Esophagus mucosa (tissue), 1 donor: Measurements from ENCODE around the gene ZNF521. TPM values are rescaled to one million over a fixed set of nuclear protein-coding genes. Genes with fewer than 3 reads are reported as not detected.

ENCODE experiments used
- ATAC-seq: fragments of 200-7000 bp; cut with Tn5 transposase; one replicate; pipeline ENCODE4 v1.9.1; 2020
- total RNA-seq: library from RNA; stranded (reverse); gene quantifications from one replicate; pipeline ENCODE4 v1.2.4, GENCODE V29; 2023
- donor health status: DM: yes; HTN: yes; CAD: no.

The ZNF521 gene
- total RNA-seq, 1 donor from 2014 or later, result 3.3 TPM

DNA sequence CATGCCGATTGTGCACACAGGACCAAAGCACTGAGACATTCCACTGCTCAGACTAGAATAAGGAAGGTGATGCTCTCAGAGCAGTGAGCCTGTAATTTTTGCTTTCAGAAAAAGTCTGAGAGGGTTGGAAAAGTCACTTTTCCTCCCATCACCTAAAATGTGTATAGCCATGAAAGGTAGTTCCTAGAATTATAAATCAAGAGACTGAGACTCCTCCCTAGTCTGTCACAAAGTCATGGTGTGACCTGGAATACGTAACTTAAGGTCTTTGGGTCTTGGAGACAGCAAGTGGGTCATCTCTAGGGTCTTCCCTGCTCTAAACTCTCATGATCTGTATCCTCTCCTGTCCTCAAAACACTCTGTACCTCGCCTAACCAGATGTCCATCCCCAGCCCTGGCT is 16.9 kb downstream of the ZNF521 start:
- ATAC-seq, result no peak

DNA sequence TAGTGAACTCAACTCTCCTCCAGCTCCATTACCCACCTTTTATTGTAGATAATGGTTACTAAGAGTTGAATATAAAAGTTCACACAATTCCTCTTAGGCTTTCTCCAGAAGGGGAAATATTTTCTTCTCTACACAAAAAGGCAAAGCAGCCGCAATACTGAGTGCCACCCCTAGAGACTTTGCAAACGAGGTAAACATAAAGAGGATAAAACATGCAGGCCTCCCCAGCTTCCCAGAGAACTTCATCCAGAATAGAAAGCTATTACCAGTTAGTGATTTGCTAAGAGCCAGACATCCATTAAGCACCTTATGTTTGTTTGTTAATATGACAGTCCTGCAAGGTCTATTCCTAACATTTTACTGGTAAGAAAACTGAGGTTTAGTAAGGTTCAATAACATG is 17.4 kb downstream of the ZNF521 start:
- ATAC-seq, result no peak

DNA sequence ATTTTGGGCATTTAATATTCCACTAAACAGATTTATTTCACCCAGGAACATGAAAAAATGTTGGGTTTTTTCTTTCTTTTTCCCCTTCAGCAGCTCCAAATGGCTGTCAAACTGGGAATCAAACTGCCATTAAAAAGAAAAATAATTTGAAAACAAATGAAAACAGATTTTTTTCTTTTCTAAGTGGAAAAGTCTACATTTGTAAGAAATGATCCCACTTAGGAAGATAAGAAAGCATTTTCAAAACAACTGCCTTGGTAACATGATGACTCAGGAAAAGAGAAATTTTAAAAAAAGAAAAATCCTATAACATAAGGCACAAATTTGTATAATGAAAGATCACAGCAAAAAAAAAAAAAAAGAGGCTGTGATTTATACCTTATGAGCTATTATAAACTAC is 20.0 kb downstream of the ZNF521 start:
- no peak for ATAC-seq

DNA sequence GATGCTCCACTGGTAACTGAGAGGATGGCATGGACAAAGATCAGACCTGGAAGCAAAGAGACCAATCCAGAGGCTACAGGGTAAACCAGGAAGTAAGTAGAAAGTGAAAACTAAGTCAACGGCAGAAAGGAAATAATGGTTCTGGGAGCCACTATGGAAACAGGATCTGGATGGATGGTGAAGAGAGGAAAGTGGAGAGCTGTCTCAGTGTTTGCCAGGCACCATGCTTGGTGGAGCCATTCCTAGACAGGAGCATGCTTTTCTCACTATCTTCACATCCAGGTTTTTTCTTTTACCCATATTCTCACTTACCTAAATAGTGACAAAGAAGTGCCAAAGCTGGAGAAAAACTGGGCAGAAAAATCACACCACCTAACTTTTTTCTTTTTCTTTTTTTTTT is 22.2 kb downstream of the ZNF521 start:
- ATAC-seq, result no peak

DNA sequence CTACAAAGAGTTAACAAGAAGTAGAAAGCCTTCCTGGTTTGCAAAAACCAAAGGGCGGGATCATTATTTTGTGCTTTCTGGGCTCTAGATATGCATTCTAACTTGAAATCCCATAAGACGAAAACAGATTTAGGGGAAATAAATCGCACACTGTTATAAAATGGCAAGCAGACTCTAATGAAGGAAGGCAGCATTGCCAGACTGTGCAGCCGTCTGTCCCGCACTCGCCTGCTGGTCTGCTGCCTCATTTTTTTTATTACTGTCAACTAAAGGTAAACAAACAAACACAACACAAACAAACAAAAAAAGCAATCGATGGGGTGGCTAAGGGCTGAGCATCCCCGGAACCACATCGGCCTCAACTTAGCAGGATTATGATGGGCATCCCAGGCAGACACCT is 24.4 kb downstream of the ZNF521 start:
- ATAC-seq, result no peak

DNA sequence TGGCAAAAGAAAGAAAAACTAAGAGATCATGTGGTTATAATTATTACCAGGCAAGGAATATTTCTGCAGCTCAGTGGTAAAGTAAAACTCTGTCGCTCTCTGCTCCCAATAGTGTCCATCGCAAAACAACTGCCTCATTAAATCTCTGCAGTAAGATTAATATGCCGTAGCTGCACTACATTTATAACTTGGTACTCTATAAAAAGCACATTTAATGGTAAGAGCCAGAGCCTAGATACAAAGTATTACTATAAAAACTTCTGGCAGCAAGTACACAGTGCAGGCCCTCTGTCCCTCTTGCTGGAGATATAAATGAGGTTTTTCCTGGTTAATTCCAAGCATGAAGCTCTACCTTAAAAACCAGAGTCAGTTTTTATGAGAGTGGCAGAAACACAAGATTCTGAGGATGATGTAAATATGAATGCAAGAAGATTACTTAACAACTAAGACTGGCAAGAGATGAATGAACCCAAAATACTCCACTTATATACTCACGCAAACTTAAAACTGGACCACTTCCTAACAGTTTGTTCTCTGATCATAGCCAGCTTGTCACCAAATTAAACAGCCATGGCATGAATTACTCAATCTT is 25.5 kb downstream of the ZNF521 start:
- no peak for ATAC-seq

DNA sequence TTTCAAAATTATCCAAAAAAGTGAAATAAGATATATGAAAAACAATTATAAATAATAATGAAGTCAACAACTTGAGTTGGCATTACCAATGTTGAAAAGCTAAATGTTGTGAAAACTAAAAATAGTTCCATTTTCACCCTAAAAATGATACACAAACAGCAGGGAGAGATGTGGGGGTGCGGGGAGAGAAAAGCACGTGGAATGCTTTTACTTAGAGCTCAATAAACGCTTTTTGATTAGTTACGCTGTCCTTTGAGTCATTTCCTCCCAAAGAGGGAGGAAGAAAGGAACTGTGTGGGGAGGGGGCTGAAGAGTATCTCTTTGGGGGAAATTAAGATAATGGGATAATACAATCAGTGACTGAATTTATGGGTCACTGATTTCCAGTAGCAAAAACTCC is 29.2 kb downstream of the ZNF521 start:
- ATAC-seq, result no peak

DNA sequence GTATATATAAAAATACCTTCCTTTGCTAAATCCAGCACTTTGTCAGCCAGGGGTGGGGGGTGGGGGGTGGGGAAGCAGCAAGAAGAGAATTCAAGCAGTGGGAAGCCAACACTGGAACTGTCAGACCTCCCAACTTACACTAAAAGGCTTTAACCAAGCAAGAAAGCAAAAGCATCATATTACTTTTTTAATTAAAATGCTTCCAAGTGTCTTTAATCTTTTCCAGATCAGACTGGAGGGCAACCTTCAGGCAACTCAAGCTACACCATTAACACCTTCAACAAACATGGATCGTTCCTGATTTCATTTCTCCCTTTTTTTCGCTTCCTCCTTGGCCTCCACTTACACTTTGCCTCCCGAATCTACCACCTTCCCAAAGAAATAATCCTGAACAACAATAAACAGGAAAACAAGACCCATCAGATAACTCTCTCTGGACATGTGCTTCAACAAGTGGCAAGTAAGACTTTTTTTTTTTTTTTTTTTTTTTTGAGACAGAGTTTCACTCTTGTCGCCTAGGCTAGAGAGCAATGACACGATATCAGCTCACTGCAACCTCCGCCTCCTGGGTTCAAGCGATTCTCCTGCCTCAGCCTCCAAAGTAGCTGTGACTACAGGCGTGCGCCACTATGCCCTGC is 35.5 kb downstream of the ZNF521 start:
- ATAC-seq, result no peak

DNA sequence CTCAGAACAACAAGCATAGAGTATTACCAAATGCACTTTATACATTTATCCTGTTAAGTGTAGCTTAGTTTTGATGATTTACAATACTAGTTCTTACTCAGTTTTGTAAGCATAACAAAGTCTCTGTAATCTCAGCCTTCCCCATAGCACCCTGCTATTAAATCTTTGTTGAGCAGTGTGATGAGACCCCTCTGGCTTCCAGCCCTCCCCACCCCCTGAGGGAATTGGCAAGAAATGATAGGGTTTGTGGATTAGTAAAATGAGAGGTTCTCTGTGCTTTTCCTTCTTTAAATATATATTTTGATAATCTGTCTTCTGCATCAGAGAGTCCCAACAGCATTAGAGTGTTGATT is 37.2 kb downstream of the ZNF521 start:
- ATAC-seq, result no peak

DNA sequence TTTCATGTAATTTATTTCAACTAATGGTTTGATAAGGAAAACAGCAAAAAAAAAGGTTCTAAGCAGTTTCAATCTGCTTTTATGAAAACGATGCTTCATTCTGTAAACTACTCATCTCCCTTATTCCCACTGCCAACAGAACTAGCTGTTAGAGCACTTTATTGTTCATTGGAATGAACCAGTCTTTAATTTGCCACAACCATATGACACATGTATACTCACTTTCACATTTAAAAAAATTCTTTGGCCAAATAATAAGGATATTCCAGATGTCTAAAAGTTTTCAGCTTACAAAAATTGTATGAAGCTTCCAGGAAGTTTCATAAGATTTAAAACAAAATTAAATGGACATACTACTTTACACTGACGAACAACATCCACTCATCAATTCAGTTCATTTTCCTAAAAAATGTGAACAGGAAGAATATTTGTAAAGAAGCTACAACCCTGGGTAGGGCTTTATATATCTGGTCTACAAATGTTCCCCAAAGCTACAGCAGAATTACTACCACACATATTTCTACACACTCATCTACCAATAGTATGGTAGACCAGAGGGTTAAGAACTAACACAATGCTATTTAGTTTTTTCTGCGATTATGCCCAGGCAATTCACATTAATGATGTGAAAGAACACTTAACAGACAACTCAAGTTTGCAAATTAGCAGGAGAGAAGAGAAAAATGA is 37.7 kb downstream of the ZNF521 start:
- no peak for ATAC-seq

DNA sequence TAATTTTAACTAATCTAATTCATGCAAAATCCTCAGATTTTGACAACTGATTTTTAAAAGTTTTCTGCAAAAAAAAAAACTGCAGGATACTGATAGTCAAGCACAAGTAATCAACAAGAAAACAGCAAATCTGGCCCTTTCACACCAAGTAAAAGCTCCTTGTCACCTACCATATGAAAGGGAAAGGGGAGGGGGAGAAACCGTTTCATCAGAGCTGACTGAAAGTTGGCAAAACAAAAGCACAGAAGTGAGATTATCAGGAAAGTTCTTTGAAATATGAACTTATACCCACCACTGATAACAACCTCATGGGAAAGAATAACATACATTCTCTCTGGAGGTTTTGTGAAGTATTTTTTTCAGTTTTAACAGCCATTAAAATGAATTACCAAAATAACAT is 38.7 kb downstream of the ZNF521 start:
- ATAC-seq, result no peak

DNA sequence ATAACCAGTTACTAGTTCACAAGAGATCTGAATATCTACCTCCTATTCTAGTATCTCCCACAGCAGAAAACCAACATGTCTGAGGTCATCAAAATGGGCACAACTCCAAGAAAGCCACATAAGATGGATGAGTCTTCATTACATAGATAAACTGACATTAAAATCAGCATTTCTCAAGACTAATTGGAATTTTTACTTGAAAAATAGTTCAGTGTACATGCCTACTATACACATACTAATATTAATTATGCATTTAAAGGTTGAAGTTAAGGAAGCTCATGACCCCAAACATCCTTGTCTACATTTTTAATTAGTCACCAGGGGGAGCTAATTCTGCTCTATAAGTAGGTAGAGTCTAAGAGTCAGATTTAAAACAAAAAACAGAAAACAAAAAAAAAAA is 41.9 kb downstream of the ZNF521 start:
- no peak for ATAC-seq

DNA sequence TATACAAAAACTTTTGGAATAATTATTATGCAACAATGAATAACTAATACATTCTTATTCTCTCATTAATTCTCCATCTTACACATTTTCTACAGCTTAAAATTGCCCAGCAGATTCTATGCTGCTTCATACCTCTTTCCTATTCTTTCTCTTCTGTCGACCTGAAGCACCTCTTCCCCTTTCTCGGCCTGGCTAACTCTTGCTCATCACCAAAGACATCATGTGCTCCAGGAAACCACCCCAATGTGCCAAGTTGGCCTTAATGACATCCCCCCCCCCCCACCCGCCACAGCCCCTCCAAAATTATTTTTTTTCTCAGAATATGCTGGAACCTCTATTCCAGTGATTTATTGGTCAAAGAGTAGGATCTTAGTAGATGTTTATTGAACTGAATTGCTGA is 43.6 kb downstream of the ZNF521 start:
- ATAC-seq, result no peak

DNA sequence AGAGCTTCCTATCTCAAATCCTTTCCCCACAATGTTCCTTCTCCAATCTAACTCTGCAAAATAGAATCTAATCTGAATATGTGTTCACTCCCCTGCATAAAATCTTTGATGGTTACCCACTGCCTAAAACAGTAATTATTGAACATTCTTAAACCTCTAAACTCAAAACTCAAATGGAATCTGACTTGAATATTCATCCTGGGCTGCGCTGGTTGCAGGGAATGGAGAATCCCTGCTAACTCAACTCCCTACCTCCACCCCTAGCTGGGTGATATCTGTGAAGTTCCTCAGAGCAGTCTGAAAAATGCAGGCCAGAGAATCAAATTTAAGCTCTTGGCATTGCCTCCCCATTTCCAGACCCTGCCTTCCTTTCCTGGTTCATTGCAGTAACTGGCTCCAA is 44.8 kb downstream of the ZNF521 start:
- ATAC-seq, result no peak

DNA sequence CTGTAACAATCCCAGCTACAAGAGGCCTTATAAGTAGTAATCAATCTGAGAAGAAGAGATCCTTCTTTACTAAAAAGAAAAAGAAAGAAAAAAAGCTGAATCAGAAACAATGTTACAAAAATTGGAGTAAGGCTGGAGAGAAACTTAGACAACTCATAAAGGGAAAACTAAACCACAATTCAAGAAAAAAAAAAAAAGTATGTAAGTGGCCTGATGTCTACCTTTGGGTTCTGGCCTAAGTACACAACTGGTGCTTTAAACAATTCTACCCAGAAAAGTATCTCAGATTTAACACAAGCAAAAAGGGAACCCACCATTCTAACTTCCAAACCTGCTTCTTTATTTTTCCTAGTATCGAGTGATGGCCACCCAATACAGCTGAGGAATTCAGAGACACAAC is 45.3 kb downstream of the ZNF521 start:
- ATAC-seq, result no peak

DNA sequence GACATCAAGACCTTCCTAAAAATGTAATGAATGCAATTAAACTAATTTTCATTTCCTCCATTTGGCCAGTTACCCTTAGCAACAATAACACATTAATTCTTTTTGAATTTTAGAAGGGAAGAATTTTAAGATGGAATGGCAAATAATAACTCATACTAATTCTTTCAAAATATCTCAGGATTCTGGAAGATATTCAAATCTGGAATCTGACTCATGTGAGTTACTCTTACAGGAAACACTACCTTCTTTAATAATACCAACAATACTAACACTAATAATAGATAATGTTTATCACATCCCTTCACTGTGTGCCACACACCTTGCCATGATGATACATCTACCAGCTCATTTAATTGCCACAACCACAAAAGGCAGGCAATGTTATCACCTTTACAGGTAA is 46.4 kb downstream of the ZNF521 start:
- no peak for ATAC-seq

DNA sequence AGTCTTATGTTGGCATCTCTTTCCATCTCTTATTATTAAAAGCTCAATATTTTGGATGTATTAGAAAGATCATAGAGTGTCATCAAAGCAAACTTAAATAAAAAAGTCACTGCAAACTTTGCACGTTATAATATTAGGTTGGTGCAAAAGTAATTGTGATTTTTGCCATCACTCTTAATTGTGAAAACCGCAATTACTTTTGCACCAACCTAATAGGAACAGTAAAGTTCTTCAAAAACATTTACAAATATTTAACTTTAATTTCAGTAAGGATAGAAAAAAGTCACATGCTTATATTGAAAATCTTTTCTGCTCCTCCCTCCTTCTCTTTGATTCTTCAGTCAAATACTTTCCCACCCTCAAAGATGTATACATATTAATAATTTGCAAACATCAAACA is 51.5 kb downstream of the ZNF521 start:
- ATAC-seq, result no peak

DNA sequence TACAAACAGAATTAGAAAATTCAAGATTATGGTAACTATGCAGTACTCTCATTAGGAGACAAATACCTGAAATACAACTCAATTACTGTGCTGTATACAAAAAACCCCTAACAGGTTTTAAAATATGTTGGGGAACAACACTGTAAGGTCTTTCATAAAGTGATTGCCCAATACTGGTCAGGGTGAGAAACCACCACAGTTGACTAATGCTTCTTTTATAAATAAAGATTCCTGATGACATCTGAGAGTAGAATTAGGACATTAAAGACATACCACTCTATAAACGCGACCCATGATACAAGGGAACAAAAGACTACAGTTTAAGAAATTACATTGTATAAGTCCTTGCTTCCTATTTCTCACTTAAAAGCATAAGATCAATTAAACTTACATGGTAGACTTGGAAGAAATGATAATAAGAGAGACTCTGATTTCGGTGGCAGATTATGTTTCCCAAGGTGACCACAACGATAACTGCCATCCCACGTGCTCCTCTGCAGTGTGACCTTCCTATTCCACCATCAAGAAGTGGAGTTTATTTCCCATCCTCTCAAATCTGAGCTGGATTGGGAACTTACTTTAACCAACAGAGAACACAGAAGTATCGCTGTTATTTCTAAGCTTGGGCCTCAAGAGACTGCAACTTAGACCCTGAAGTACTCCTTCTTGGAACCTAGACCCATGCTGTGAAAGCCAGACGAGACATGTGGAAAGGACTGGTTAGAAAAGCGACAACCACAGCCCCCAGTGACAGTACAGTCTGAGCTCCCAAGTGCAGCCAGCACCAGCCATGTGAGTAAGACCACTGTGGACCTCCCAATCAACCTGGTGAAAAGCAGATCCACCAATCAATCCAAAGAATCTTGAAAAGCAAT is 52.3 kb downstream of the ZNF521 start:
- peak; percentile 22 for ATAC-seq

DNA sequence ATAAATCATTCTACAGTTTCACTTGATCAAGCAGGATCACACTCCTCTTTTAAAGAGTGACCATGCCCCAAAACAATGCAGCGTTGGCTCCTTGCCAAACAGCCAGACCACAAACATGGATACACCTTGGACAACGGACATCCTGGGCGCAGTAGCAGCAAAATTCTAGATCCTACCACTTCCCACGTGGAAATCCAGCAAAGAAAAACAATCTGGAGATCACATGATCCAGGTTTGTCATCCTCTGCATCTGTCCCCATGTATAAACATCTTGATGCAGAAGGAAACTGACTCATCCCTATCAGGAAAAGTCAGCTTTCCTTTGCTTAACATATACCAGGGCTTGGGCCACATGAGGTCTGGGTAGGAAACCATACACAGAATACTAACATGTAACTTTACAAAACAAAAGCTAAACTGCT is 53.1 kb downstream of the ZNF521 start:
- peak; percentile 67 for ATAC-seq

DNA sequence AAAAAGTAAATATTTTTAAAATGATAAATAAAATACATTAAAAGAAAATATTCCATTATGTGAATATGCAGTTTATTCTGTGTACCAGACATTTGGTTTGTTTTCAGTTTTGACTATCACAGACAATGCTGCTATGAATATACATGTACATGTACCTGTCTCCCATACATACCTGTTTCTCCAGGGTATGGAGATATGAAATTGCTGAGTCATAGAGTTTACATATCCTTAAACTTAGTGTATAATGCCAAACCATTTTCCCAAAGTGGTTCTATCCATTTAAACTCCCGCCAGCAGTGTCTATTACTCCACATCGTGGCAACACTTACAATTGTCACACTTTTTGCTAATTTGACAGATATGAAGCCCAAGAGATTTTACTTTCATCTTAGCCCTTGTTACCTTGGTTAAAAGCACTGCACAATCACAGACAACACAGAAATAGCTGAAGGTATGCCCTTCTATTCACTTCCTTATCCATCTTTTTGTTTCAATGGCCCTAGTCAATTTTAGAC is 56.3 kb downstream of the ZNF521 start:
- ATAC-seq, result no peak

DNA sequence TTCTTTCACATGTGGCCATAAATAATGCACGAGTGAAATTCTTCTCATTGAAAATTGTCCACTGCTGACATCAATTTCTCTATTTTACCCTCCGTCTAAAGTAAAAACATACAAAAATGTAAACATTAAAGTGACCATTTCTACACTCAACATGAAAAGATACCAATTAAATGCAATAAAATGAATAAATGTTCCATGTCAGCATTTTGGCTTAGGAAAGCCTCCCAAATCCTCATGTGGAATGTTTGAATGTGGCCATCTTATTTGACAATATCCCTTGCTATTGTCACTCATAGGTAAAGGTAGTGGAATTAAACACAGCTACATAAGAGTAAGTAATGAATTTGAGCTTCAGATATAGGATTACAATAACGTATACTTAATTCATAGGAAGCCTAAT is 60.8 kb downstream of the ZNF521 start:
- no peak for ATAC-seq

DNA sequence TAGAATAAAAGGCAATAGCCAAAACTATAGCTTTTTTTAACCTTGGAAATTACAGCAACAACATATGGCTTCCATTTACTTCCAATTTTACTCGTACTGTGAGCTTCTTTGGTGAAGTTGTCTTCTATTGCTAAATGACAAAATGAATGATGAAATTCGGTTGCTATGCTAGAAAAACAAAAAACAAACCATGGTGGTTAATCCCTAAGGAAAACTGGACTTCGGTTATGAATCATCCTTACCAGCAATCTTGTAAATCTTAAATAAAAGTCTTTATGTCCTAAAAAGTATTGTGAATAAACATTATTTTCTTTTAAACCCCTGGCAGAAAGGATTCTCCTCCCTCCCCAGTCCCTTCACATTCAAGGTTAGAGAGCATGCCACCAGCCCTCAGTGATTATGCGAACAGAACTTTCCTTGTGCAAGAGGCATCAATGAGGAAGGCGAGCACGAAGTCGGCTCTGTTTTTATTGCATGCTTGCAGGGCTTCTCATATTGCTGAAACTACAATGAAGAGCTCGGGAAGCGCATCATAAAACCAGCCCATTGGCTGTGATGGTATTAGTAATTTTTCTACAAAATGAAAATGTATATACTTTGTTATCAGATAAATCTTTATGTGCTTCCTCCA is 62.9 kb downstream of the ZNF521 start:
- no peak for ATAC-seq
